ENCODE measurements around the gene RLF. TPM values are rescaled to one million over a fixed set of nuclear protein-coding genes. Genes with fewer than 3 reads are reported as not detected.
"Not testable (repeated sequence)": the region's sequence is repeated elsewhere in the genome, so short reads cannot be mapped to it uniquely, and the experiment has no call there.

The RLF gene
- total RNA-seq, 1 donor from 2014 or later, result 47.4 TPM

DNA sequence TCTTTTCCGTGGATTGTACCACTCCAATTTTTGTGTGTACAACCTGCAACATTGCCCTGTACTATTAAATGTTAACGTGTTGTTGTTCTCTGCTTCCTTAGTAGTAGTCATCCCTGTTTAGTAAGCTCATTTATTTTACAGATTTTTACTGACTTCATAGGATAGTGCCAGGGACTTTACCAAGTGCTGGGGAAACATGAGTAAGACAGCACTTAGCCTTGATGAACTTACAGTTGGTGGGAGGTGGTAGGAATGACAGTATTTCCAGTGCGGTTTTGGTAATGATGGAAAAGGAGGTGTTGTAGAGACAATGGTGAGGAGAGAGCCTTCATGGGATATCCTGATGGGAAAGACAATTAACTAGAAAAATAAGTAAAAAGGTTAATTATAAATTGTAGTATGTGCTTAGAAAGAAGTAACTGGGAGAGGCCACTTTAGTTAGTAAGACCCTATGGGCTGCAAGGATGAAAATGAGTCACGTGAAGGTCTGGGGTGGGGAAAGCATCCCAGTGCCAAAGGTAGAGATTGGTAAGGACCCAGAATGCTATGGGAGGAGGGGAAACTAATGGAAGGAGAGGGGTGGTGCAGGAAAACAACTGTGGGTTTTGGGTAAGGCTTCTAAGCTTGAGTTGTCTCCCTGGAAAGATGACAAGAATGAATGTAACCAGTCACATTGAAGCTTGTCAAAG lies 1.7 kb downstream of the RLF start:
- DNase-seq, result no peak

DNA sequence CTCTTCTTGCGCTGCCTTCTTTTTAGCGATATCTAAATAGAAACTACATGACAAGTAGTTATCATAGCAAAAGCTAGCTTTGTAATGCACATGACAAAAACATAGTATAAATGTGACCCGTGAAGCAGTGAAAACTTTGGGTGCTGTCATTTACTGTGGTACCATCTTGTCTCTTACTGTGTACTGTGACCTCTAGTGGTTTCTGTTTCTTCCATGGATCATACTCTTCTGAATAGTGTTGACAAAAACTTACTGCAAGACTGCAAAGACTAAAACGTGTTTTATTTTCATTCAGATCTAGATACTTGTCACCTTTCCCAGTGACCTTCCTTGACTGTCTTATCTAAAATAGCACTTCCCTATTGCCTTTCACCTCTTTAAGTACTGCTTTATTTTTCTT lies 6.1 kb downstream of the RLF start:
- no peak for DNase-seq

- DNase-seq, result no peak
Measured at GRCh38 chr1:40171036-40171435, 9.8 kb downstream of the RLF start.

DNA sequence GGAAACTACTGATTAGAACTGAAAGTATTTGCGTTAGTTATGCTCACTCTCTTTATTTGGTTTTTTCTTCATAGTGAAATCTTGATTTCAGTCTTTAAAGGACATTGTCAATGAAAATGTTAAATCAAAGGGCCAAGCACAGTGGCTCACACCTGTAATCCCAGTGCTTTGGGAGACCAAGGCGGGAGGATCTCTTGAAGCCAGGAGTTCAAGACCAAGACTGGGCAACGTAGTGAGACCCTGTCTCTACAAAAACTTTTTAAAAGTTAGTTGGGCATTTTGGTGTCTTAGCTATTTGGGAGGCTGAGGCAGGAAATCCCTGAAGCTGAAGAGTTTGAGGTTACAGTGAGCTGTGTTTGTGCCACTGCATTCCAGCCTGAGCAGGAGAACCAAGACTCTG lies 13.6 kb downstream of the RLF start:
- no peak for DNase-seq

- not testable (repeated sequence) for DNase-seq
Measured at GRCh38 chr1:40176989-40177388, 15.8 kb downstream of the RLF start.

GRCh38 chr1:40178200-40178599 lies 17.0 kb downstream of the RLF start:
- no peak for DNase-seq

DNA sequence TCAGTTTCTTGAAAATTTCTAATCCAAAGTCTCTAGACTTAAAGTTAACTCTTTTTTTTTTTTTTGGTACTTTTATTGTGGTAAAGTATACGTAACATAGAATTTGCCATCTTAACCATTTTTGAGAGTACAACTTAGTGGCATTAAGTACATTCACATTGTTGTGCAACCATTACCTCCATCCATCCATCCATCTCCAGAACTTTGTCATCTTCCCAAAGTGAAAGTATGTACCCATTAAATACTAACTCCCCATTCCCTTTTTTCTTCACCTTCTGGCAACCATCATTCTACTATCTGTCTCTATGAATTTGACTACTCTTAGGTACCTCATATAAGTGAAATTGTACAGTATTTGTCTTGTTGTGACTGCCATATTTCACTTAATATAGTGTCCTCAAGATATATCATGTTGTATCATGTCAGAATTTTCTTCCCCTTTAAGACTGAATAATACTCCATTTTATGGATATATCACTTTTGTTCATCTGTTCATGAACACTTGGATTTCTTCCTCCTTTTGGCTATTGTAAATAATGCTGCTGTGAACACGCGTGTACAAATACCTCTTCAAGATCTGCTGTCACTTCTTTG lies 18.4 kb downstream of the RLF start:
- no peak for DNase-seq

DNA sequence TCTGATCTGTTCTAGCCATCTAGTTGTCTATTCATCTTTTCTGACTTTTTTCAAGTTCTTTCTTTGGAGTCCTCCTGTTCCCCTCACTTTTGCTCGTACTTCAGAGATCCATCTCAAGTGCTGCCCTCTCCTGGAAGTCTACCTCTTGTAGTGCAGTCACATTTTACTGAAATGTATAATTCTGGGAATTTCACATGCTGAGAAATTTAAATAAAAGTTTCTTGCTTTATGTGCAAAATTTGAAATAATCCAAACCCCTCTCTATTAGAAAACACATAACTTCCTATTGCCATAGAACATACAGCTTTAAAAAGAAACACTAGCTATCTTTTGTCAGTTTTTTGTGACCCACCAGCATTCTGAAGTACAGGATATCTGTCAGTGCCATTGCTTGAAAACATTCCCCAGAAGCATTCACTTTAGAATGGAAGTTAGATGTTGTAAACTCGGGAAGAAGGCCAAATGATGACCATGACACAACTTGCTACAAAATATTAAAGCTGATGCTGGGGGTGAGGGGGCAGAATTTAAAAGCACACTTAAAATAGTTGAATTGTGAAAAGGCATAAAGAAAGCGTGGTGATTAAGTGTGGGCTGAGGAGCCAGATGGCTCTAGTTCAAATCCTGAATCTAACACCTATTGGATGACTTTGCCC lies 22.0 kb downstream of the RLF start:
- peak; percentile 30 for DNase-seq

DNA sequence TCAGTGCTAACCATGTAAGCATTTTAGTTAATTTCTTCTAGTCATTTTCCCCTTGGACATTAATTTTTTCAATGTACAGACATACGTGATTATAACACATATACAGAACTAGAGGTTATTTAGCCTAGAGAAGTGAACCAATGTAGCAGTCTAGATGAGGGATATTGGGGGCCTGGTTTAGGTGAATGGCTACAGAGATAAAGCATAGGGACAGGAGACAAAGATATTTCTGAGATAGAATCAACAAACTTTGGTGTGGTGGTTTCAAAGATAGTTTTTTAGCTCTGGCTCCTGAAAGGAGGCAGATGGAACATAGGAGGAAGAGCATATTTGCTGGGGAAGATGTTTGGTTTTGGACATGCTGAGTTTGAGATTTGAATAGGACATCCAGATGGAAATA lies 23.0 kb downstream of the RLF start:
- no peak for DNase-seq

- DNase-seq, result no peak
Measured at GRCh38 chr1:40185951-40186864, 25.0 kb downstream of the RLF start.

- DNase-seq, result no peak
Measured at GRCh38 chr1:40187399-40187798, 26.2 kb downstream of the RLF start.

DNA sequence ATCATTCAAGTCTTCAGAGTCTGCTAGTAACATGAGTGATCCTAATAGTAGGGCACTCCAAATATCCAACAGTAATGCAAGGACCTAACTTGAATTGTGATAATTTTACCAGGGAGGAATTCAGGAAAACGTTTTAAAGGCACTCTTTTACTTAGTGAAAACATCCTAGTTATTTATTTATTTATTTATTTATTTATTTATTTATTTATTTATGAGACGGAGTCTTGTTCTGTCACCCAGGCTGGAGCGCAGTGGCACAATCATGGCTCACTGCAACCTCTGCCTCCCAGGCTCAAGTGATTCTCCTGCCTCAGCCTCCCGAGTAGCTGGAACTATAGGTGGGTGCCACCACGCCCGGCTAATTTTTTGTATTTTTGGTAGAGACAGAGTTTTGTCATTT lies 33.5 kb downstream of the RLF start:
- DNase-seq, result not testable (repeated sequence)

DNA sequence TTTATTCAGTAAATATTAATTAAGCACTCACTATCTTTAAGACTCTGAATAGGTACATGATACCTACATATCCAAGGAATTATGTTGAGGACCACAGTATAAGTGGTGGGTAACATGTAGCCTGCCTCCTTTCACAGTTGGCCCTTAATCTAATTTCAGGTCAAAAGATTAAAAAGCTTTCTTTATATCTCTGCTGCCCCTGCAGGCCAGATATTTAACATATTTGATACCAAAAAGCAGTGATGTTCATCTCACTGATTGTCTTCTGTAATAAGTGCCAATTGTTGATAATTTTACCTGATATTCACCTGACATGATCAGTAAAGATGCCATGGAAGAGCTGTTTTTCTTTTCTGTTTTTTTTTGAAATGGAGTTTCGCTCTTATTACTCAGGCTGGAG lies 36.5 kb downstream of the RLF start:
- no peak for DNase-seq

GRCh38 chr1:40199126-40199525 lies 37.9 kb downstream of the RLF start:
- no peak for DNase-seq

GRCh38 chr1:40204856-40205255 lies 43.7 kb downstream of the RLF start:
- no peak for DNase-seq

GRCh38 chr1:40210511-40211204 lies 49.5 kb downstream of the RLF start:
- no peak for DNase-seq

DNA sequence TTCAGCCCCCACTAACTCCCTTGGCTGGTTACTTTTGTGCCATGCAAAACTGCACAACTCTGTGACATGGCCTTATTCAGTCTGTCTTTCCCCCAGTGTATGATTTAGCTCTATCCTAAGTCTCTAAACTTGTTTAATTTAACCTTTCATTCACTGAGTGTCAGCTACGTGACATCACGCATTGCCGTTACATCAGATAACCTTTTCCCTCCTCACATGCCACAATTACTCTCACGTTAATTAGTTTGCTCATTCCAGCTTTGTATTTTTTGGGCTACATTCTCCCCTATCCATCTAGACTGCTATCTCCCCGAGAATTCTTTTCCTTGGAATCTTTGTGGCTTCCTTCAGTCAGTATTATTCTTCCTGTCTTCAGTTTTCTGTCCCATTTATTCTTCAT lies 57.1 kb downstream of the RLF start:
- DNase-seq, result no peak

- not testable (repeated sequence) for DNase-seq
Measured at GRCh38 chr1:40221471-40221905, 60.3 kb downstream of the RLF start.

- DNase-seq, result no peak
Measured at GRCh38 chr1:40221977-40222772, 61.0 kb downstream of the RLF start.

- DNase-seq, result no peak
Measured at GRCh38 chr1:40224040-40224439, 62.9 kb downstream of the RLF start.

DNA sequence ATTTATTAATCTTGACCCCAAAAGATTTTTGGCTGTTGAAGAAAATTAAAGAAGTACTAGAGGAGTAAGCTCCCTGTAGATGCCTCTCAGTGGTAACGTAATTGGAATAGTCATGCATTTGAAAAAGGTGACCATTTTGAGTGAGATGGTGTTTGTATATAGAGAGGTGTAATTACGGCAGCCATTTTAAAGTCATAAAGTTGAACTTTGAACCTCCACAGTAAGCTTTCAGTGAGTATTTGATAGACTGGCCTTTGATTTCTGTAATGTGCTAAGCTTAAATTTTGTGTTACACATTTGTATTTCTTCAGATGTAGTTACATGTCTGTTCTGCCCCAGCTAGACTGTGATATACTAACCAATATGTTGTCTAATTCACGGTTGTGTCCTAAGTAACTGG lies 65.0 kb downstream of the RLF start:
- no peak for DNase-seq
